ENCODE measurements around the gene ST3GAL3.

ST3GAL3 gene

DNA sequence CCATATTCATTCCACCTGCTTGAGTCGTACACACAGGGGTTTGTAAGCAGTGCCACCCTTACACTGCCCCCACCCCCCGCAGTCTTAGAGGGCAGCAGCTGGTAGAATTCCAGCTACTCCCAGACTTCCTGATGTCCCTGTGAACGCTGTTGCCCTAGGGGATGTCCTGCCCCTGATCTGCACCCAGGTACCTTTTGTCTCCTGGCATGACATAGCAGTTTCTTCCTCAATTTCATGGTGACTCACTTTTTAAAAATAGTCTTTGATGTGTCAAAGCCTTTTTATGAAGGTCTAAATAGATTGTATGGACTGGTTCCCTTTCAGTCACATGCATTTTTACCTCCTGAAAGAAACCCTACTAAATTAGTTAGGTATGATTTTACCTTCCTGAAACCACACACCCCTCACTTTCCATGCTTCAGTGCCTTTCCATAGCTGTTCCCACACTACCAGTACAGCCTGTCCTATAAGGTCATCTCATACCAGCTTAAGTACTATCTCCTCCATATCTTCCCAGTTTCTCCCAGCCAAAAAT lies 76.4 kb downstream of the ST3GAL3 start:
- no peaks in the 10 kb centered on the region for H3K27me3 ChIP-seq (replicated peaks; ENCODE audit: control insufficient read depth, insufficient read depth, low read length)
- no peaks in the 10 kb centered on the region for H3K36me3 ChIP-seq (ENCODE audit: control insufficient read depth, insufficient read depth, low read length)
- H3K4me3 ChIP-seq (replicated peaks; ENCODE audit: low read depth, low read length), result no peak overlapping the region
- peak; percentile 67 for DNase-seq (ENCODE audit: extremely low read depth, insufficient read length)
- TF ChIP-seq, protein P1, sequence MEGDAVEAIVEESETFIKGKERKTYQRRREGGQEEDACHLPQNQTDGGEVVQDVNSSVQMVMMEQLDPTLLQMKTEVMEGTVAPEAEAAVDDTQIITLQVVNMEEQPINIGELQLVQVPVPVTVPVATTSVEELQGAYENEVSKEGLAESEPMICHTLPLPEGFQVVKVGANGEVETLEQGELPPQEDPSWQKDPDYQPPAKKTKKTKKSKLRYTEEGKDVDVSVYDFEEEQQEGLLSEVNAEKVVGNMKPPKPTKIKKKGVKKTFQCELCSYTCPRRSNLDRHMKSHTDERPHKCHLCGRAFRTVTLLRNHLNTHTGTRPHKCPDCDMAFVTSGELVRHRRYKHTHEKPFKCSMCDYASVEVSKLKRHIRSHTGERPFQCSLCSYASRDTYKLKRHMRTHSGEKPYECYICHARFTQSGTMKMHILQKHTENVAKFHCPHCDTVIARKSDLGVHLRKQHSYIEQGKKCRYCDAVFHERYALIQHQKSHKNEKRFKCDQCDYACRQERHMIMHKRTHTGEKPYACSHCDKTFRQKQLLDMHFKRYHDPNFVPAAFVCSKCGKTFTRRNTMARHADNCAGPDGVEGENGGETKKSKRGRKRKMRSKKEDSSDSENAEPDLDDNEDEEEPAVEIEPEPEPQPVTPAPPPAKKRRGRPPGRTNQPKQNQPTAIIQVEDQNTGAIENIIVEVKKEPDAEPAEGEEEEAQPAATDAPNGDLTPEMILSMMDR (IDR thresholded peaks at IDR 0.05; ENCODE audit: insufficient read depth, low read length, poor library complexity, severe bottlenecking), result no peak

GRCh38 chr1:43786201-43786958 lies 79.0 kb downstream of the ST3GAL3 start:
- no peak for DNase-seq (ENCODE audit: extremely low read depth, insufficient read length)
- TF ChIP-seq, protein P1 (IDR thresholded peaks at IDR 0.05; ENCODE audit: insufficient read depth, low read length, poor library complexity, severe bottlenecking), result no peak
- Histone ChIP-seq H3K36me3 (ENCODE audit: control insufficient read depth, insufficient read depth, low read length) (no peaks in the 10 kb centered on the region), H3K4me3 (replicated peaks; ENCODE audit: low read depth, low read length) (no peak overlapping the region), H3K27me3 (replicated peaks; ENCODE audit: control insufficient read depth, insufficient read depth, low read length) (no peaks in the 10 kb centered on the region)

- TF ChIP-seq, protein P1 (IDR thresholded peaks at IDR 0.05; ENCODE audit: insufficient read depth, low read length, poor library complexity, severe bottlenecking), result no peak
- no peaks in the 10 kb centered on the region for H3K27me3 ChIP-seq (replicated peaks; ENCODE audit: control insufficient read depth, insufficient read depth, low read length)
- H3K4me3 ChIP-seq (replicated peaks; ENCODE audit: low read depth, low read length), result no peak overlapping the region
Measured at GRCh38 chr1:43786960-43787359, 79.6 kb downstream of the ST3GAL3 start.

DNA sequence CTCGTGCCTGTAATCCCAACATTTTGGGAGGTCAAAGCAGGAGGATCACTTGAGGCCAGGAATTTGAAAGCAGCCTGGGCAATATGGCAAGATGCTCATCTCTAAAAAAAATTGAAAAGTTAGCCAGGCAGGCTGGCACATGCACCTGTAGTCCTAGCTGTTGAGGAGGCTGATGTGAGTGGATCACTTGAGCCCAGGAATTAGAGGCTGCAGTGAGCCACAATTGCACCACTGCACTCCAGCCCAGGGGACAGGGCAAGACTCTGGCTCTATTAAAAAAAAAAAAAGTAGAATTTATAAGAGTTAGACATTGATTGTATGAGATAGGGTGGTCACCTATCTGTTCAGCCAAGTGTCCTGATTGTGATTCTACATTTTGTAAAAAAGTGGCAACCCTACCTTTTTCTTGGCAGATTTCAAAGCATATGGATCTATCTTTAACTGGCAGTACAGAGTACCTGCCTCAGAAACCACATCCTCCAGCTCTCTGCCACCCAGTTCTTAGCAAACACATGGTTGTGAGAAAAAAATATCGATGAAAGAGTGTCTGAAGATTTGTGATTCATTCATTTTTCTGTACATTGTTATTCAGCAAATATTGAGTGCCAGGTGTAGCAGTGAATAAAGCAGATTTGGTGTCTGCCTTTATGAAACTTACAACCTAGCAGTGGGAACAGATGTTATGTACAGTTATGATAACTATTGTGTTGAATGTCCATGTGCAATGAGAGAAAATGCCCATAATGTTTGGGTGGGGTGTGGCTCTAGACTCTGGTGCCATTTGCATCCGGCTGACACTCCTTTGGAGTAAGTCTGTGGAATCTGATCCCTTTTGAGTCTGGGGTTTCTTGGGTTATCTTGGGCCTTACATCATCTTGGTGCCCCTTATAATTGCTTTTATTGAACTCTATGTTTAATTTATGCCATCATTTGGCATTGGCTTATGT lies 82.5 kb downstream of the ST3GAL3 start:
- no peak for DNase-seq (ENCODE audit: extremely low read depth, insufficient read length)
- Histone ChIP-seq H3K27me3 (replicated peaks; ENCODE audit: control insufficient read depth, insufficient read depth, low read length) (no peaks in the 10 kb centered on the region), H3K36me3 (ENCODE audit: control insufficient read depth, insufficient read depth, low read length) (no peaks in the 10 kb centered on the region; the same call in none of the 2 replicates), H3K4me3 (replicated peaks; ENCODE audit: low read depth, low read length) (no peak overlapping the region)
- TF ChIP-seq, protein P1 (IDR thresholded peaks at IDR 0.05; ENCODE audit: insufficient read depth, low read length, poor library complexity, severe bottlenecking), result no peak

More at GRCh38 chr1:43786960-43787359, 79.6 kb downstream of the ST3GAL3 start:
- no peak for DNase-seq (ENCODE audit: extremely low read depth, insufficient read length)
- H3K36me3 ChIP-seq (ENCODE audit: control insufficient read depth, insufficient read depth, low read length), result no peaks in the 10 kb centered on the region

DNA sequence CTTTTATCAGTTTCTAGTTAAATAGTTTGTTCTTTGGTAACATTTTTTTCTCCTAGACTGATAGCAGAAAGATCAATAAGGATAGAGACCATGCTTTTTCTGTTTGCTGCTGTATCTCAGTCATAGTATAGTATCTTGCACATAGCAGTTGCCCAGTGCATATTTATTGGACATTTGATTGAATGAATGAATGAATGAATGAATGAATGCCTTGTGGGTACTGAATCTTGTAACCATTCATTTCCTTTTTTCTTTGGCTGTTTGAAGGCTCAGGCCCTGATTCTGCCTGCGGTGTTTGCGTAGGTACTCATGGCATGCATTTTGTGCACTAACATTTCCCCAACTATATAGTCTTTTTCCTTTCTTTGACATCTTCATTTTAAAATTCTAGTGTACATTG lies 83.9 kb downstream of the ST3GAL3 start:
- TF ChIP-seq, protein P1 (IDR thresholded peaks at IDR 0.05; ENCODE audit: insufficient read depth, low read length, poor library complexity, severe bottlenecking), result no peak
- DNase-seq (ENCODE audit: extremely low read depth, insufficient read length), result no peak
- Histone ChIP-seq H3K4me3 (replicated peaks; ENCODE audit: low read depth, low read length) (no peak overlapping the region), H3K36me3 (ENCODE audit: control insufficient read depth, insufficient read depth, low read length) (no peaks in the 10 kb centered on the region; the same call in none of the 2 replicates), H3K27me3 (replicated peaks; ENCODE audit: control insufficient read depth, insufficient read depth, low read length) (no peaks in the 10 kb centered on the region)

Measured in GM06990 (cell line).